Stimulated activated CD8-positive, alpha-beta memory T cell treated with anti-CD3 and anti-CD28 coated beads, Interleukin-7, amount 100 ng/mL, for 1 hour (primary cell): Measurements from ENCODE around the gene ITIH5.
"Not testable (repeated sequence)": the region's sequence is repeated elsewhere in the genome, so short reads cannot be mapped to it uniquely, and the experiment has no call there.

ENCODE experiments used
- DNase-seq, 2 donors: peaks; one replicate each; pipeline ENCODE4 v3.0.0-alpha.2; 2020; ENCODE audit warnings: low read depth in 2 of 2

ITIH5 gene

DNA sequence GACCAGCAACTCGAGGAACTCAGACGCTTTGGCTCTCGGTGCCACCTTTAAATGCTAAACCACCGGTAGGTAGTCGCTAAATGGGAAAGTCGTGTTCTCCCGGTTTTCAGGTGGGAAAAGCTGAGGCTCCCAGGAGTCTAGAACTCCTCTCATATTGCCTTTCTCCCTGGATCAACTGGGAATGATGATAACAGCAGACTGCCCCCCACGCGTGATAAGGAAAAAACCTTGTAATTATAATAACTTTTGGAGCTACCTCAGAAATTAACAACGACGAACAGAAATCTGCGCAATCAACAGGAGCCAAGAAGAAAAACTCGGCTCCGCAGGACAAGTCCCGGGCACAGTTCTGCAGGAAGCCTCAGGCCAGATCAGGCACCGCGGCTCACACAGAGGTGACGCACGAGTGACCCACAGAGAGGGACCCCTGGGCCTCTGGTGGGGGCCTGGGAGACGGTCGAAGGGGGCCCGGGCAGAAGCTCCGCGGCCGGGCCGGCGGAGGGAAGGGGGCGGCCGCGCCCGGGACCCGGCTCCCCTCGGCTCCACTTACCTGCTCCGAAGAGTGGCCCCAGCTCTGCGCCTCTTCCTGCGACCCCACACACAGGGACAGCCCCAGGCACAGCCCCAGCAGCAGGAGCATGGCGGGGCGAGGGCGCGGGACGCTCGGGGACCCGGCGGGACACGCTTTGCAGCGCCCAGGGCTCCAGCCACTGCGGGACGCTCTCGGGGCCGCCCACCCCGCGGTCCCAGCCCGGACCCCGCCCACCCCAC, at the start of gene ITIH5:
Gene ITIH5 (minus strand): TSS at position 714 of the 771 bp plus-strand sequence. CDS start 74 bp downstream, at position 640.
- DNase-seq, result no peak

DNA sequence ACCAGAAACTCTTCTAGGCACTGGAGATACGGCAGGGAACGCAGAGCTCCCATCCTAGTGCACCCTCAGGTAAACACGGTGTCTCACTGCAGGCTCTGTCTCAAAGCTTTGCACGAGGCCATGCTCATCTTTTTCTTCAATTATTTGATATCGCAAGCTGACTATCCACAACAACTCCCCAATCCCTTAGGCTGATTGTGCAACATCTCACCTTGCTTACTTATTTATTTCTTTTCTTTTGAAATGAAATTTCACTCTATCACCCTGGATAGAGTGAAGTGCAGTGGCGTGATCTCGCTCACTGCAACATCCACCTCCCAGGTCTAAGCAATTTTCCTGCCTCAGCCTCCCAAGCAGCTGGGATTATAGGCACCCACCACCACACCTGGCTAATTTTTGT, 48.7 kb upstream of the ITIH5 start:
- no peak for DNase-seq

DNA sequence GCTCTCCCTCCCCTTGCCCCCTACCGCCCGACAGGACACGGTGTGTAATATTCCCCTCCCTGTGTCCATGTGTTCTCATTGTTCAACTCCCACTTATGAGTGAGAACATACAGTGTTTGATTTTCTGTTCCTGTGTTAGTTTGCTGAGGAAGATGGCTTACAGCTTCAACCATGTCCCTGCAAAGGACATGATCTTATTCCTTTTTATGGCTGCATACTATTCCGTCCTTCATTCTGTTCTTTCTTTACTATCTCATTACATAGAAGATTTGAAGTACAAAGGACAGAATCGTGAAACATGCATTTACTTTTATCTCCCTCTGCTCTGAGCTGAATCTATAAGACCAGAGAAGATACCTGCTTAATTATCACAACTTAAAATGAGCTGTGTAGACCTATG, 44.3 kb upstream of the ITIH5 start:
- not testable (repeated sequence) for DNase-seq

DNA sequence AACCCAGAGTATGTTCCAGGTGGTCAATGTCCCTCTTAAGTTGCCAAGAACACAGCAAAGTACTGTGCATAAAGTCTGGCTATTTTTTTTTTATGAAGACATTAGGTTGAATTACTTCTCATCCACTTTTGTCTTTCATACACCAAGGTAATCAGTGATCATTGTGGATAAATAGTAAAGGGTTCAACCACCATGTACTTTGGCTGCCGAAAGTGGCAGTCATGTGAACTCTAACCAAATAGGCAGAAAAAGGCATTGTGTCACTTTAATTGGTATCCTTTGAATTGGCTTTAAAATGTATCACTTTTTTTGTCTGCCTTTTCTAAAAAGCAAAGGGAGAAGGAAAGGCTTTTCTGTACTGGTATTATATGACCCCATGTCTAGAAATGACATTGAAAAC, 43.7 kb upstream of the ITIH5 start:
- no peak for DNase-seq

DNA sequence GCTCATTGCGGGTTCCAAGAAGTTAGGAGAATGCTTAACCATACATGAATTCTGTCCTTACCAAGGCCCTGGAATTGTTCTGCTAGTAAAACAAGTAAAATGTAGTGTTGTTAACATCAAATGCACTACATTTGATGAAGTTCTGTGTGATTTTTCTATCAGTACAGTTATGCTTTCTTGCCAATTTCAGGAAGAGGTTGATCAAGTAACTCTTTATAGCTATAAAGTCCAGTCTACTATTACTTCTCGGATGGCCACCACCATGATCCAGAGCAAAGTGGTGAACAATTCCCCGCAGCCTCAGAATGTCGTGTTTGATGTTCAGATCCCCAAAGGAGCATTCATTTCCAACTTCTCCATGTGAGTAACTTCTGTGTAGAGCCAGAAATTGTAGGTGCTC, 42.1 kb upstream of the ITIH5 start:
- no peak for DNase-seq

DNA sequence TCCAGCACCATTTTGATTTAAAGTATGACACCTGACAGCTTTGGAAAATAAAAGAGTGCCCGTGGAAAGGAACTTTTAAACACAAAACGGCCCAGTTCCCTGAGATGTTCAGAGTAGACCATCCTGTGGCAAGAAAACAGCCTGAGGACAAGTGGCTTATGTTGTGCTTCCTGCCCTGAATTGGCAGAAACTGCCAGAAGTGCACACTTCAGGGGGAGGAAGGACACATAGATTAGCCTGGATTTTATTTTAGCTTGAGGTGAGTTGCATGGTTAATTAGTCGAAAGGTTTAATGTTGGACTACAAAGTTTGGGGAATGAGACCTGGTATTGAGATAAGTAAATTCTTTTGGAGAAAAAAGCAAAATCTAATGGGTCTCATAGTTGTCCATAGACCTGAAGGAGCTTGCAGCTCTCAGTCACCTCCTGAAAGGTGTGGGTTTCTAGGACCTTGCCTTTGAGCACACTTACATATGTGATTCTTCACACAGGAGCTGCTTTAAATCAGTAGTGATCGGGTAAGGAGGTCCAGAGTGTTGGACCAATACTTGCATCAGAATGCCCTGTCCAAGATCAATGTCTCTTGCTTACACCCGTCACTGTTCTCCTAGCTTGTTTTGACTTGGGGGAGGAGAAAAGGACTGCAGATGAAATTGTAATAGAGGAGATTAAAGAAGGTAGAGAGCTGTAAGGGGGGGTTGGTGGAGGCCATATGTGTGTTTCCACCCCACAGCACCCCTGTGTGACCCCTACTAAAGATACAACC, 41.3 kb upstream of the ITIH5 start:
- DNase-seq, result no peak

DNA sequence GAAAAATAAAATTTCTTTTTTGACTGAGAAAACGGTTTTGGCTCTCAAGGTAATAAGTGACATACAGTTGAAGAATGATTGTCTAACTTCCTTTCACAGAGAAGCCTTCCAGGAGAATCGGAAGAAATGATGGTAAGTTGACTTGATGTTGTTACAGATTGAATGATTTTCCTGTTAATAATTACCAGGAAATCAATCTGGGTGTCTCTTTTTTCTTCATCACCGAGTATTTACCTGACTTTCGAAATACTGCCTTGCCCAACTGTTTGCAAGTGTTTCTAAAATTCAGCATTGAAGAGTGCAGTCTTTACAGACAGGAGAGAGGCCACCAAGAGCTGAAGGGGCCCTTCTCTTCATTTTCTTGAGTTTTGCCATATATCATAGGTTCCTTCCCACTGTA, 40.3 kb upstream of the ITIH5 start:
- DNase-seq, result no peak

DNA sequence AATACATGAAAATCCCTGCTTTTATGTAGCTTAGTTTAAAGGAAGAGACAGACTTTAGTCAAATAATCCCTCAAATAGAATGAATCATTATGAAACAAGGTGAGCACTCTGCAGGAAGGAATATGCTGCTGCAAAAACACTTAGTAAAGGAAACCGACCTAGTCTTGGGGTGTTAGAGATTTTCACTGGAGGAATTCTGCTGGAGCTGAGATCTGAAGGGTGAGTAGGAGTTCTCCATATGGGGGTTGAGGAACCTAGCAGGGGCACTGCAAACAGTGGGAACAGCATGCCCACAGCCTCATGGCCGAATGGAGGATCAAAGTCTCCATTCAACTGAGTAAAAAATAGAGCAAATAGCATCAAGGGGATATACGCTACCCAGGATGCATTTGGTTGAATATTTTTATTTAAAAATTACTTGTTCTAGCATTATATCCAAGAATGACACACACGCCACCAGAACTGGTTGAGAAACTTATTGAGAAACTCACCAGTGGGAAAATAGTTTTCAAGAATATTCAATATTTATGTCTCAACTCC, 39.8 kb upstream of the ITIH5 start:
- no peak for DNase-seq

DNA sequence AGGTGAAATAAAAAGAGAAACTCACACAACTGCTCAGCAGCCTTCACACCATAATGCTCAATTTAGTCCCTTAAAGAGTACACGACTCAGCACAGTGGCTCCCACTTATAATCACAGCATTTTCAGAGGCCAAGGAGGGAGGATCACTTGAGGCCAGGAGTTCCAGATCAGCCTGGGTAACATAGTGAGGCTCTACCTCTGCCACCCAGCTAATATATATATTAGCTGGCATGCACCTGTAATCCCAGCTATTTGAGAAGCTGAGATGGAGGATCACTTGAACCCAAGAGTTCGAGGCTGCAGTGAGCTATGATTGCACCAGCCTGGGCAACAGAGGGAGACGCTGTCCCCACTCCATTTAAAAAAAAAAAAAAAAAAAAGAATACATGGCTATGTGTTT, 38.6 kb upstream of the ITIH5 start:
- DNase-seq, result no peak

DNA sequence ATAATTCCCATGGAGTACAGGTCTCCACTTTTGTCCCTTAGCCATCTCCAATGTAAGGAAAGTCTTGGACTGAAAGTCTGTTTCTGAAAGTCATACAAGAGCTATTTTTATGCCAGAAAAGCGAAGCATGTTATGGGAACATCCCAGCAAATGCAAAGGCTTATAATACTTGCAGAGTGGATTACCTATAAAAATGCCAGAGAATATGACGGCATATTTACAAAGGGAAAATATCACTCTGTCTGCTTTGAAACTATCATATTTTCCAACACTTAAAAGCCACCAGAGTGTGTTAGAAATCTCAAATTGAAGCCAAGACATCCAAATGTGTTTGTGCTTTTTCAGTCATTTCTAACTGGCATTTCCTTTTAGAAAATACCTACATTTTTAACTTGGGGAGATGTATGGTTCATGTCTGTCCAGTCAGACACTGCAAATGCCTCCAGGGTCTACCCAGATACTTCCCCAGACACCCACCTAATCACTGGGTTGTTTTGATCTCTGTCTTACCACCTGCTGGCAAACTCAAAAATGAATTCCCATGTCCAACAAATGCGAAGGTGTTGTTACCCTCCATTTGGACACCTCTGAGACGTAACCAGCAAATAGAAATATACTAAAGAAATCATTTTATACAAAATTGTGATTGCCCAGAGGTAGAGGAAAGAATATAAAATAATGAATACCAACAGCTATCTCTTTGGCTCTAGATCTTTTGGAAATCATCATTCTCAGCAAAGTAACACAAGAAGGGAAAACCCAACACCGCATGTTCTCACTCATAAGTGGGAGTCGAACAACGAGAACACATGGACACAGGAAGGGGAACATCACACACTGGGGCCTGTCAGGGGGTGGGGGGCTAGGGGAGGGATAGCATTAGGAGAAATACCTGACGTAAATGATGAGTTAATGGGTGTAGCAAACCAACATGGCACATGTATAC, 37.6 kb upstream of the ITIH5 start:
- DNase-seq, result no peak

DNA sequence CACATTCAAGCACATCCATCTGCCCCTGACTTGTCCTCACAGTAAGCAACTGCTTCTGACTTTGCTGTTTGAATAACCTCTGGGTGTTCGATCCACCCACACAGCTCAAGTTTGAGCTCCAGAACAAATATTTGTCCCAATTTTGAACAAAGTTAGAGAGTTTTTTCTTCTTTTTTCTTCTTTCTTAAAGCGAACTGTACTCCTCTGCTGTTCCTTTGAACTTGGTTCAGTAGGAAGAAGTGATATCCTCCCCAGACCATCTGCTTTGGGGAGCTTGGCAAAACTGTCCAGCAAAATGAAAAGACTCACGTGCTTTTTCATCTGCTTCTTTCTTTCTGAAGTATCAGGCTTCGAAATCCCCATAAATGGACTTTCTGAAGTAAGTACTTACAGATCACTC, 36.4 kb upstream of the ITIH5 start, which contains the start of gene ITIH2:
Gene ITIH2 (plus strand): TSS at position 177 of the 400 bp plus-strand sequence. CDS start 119 bp downstream, at position 296.
- DNase-seq, result no peak

DNA sequence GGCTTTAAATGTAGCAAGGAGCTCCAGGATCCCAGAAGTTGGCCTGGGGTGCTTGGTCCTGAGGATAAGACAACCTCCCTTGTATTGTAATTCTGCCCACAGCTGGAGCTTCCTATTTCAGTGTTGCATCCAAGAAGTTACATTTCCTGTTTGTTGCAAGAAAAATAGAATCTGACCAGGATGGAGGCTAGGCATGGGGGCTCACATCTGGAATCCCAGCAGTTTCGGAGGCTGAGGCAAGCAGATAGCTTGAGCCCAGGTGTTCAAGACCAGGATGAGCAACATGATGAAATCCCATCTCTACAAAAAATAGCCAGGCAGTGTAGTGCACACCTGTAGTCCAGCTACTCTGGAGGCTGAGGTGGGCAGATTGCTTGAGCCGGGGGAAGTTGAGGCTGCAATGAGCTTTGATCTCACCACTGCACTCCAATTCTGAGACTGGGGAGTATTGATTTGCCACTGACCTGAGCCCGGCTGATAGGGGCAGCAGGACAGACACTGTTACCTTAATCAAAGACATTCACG, 35.6 kb upstream of the ITIH5 start:
- no peak for DNase-seq

DNA sequence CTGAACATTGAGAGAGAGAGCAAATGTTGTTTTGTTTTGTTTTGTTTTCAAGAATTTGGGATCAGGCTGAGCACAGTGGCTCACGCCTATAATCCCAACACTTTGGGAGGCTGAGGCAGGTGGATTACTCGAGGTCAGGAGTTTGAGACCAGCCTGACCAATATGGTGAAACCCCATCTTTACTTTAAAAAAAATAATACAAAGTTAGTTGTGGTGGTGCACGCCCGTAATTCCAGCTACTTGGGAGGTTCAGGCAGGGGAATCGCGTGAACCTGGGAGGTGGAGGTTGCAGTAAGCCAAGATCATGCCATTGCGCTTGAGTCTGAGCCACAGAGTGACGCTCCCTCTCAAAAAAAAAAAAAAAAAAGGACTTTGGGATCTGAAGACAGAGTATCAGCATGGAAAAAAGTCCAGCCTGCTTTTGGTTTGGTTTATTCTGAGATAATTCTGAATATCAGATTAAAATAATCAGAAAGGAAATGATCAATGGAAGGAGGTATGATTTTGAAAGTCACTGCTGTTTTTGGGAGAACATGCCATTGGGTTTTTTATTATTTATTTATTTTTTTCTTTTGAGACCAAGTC, 34.5 kb upstream of the ITIH5 start:
- DNase-seq, result no peak

DNA sequence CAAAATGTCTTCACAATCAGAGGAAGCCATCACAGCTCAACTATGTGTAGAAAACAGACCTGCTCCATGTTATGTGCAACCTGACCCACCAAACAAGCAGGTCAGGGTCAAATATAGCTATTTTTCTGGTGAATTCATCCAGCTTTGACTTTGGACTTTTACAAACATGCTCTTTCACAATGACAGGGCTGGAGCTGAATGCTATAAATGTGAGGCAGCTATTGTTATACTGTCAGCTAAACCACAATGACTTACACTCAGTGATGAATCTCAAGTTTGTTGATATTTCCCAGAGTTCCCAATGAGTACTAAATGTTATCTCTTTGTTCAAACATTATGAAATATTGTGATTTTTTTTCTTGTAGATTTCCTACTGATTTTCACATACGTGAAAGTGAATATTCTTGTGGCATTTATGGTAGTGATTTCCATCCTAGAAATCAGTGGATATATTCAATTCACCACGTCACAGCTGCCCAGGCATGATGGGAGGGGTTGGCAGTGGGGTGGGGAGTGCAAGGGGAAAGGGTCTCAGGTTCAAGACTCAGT, 33.9 kb upstream of the ITIH5 start:
- no peak for DNase-seq

DNA sequence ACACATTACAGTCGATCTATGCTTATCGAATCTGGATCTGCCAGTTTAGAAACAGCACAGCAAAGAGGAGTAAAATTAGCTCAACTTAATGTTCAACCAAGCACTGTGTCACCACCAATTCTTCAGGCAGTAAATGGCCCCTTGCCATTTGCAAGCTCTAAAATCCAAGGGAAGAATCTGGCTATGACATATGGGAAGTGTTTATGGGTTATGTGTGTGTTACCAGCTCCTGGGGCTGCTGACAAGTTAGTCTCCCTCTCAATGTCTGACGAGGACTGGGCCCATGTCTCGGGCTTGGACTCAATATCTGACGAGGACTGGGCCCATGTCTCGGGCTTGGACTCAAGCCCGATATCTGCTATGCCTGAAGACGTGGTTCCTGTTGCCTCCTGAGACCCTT, 30.7 kb upstream of the ITIH5 start:
- no peak for DNase-seq

DNA sequence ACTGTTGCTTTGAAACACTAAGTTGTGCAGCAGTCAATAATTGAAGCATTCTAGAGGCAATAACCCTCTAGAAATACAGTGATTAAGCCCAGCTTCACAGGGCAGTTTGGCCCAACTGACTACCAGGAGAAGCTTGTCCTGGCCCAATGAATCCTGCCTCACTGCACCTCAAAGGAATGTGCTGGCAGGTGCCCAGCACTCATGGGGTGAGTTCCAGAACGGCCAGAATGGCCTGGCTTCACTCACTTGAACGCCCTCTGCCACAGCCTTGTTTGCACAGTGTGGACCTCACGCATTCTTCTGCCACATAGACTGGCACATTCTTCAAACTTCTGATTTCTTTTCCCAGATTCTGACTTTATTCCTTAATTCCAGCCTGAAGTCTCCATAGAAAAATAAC, 29.8 kb upstream of the ITIH5 start:
- no peak for DNase-seq

DNA sequence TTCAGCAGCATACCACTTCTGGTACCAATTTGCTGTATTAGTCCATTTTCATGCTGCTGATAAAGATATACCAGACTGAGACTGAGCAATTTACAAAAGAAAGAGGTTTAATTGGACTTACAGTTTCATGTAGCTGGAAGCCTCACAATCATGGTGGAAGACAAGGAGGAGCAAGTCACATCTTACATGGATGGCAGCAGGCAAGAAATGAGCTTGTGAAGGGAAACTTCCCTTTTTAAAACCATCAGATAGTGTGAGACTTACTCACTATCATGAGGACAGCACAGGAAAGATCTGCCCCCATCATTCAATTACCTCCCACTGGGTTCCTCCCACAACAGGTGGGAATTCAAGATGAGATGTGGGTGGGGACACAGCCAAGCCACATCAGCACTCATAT, 26.4 kb upstream of the ITIH5 start:
- not testable (repeated sequence) for DNase-seq

DNA sequence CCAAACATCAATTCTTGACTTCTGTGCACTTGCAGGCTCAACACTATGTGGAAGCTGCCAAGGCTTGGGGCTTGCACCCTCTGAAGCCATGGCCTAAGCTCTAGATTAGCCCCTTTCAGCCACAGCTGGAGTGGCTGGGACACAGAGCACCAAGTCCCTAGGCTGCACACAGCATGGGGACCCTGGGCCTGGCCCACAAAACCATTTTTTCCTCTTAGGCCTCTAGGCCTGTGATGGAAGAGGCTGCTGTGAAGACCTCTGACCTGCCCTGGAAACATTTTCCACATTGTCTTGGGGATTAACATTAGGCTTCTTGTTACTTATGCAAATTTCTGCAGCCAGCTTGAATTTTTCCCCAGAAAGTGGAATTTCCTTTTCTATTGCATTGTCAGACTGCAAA, 25.6 kb upstream of the ITIH5 start:
- DNase-seq, result not testable (repeated sequence)

DNA sequence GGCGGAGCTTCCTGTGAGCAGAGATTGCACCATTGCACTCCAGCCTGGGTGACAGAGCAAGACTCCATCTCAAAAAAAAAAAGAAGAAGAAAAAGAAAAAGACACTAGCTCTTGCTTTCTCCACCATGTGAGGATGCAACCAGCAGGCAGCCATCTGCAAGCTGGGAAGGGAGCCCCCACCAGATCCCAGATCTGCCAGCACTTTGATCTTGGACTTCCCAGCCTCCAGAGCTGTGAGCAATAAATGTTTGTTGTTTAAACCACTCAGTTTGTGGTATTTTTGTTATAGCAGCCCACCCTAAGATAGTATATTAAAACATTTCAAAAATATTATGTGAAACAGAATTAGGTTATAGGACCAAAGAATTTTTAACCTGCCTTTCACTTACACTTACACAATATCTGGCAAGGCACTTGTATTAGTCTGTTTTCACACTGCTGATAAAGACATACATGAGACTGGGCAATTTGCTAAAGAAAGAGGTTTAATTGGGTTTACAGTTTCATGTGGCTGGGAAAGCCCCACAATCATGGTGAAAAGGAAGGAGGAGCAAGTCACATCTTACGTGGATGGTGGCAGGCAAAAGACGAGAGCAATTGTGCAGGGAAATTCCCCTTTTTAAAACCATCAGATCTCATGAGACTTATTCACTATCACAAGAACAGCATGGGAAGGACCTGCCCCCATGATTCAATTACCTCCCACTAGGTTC, 24.3 kb upstream of the ITIH5 start:
- DNase-seq, result not testable (repeated sequence)

DNA sequence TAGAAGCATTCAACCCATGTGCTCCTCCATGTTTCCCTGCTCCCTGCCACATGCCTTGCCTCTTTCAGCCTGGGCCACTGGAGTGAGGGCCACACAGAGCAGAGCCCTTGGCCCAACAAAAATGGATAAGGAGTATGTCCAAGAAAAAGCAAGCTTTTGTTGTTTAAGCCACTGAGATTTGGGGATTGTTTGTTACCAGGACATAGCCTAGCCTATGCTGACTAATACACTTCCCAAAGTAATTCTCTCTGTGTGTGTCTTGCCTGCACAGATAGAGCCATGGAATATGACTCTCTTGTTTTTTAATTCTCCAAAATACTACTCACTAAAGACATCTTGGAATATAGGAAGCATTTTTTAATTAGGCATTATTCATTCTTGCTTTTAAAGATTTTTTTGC, 22.8 kb upstream of the ITIH5 start:
- no peak for DNase-seq
